ENCODE data around the gene SLC30A9.

SLC30A9 gene

DNA sequence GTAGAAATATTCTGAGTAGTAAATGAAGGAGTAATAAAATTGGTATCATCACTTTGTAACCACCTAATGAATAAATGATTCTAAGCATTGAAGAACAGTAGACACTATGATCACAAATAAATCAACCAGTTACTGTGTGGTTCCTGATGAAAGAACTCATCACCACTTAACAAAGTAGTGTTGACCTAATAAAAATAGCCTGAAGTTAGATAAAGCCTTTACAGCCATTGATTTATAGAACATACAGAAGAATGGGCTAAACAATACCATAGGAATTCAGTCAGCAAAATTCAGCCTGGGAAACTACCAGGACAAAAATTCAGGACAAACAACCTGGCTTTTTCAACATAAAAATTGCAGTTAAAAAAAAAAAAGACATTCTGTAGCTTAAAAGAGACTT is 9.0 kb downstream of the SLC30A9 start:
- DNase-seq (ENCODE audit: low read depth in 3 of 3) = no peak

DNA sequence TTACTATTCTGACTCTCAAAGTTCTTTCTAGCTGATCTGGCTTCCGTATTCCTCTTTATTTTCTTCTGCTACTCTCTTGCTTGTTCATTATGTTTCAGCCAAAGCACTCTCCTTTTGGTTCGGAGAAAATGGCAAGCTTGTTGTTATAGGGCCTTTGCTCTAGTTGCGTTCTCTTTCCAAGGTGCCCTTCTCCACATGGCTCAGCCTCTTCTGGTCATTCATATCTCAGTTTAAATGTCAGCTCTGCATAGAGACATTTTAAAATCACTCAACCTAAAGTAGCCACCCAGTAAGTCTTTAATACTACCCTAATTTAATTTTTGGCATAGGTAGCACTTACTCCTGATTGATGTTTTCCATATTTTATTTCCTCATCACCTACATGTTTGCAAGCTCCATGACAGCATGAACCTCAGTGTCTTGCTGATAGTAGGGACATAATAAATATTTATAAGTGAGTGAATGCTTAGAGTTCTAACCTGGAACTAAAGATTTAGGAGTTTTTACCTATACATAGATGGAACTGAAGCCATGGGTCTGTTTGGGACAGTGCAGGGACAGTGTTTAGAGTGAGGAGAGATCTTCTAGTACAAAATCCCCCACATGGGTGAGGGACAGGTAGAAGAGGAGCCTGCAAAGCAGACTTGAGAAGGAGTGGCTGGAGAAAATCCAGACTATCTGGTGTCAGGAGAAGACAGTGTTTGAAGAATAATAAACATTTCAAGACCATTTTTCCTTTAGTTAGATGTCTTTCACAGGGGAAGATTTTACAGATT is 17.9 kb downstream of the SLC30A9 start:
- no peak for DNase-seq (ENCODE audit: low read depth in 3 of 3)

DNA sequence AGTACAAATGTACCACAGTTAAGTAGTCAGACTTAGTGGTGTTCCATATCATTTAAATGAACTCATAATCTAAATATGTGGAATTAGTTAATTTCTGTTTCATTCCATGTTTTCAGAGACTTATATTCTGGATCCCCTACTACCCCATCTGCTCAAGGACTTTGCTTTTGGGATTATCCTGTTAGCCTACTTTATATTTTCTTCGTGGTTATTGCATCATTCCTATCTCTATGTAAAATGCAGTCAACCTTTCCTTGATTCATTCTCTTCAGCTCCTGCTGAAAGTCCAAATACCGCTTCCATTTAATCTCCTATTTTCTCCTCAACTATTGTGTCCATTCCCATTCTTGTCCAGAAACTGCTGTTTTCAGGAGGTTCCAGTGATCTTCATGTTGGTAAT is 25.1 kb downstream of the SLC30A9 start:
- DNase-seq (ENCODE audit: low read depth in 3 of 3) = no peak

DNA sequence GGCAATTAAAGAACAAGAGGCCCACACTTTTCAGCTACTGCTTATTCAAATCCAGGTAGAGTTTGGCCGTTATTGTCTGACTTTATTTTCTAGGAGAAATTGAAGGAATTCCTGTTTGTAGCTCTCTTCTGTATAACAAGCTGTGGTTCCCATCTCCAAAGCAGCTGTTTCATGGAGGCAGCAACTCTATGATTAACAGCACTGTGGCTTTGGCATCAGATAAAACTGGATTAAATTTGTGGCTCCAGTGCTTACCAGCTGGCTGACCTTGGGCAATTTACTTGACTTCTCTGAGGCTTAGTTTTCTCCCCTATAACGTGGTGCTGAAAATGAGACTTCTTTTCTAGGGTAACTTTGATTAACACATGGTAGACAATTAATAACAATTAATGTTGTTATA is 28.1 kb downstream of the SLC30A9 start:
- DNase-seq (ENCODE audit: low read depth in 3 of 3) = no peak

DNA sequence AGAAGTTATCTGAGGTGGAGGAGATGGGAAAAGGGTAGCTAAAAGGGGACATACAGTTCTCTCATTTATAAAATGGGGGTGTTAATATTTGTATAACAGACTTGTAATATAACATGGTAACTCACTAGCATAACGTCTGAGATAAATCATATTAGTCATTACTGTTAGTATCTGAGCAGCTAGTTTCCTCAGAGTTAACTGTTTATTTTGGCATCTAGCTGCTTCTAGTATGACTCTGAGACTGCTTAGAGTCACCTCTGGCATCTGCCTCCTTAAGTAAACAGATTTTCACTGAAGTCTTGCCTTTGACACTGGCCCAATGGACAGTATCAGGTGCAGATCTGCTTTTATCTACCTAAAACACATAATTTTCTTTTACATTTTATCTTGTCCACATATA is 58.1 kb downstream of the SLC30A9 start:
- DNase-seq (ENCODE audit: low read depth in 3 of 3) = no peak

DNA sequence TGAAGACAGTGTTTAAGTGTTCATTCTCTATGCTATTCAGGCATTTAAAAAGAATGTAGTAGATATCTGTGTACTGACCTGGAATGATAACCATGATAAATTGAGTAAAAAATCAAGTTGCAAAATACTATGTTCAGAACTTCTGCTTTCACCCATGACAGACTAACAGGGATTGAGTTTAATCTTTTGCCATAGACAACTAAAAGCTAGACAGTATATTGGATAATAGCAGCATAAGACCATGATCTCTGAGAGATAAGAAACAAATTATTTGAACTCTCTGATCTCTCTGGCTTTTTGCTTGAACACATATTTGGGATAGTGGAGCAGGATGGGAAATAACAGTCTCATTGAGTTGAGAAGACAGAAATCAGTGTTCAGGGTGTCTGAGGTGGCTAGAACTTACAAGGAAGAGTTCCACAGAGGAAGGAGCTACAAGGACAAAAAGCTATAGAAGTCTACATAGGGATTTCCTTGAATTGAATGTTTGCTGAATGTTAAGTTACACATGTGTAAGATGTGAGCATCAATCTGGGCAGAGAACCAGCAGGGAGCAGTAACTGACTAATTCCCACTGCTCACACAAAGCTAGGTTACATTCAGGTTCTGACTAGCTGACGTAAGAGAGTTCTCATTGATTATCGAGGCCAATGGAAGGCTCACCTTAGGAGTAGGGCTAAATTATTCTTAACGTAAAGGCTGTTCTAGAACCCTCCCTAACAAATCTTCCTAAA is 60.4 kb downstream of the SLC30A9 start:
- DNase-seq (ENCODE audit: low read depth in 3 of 3) = no peak

DNA sequence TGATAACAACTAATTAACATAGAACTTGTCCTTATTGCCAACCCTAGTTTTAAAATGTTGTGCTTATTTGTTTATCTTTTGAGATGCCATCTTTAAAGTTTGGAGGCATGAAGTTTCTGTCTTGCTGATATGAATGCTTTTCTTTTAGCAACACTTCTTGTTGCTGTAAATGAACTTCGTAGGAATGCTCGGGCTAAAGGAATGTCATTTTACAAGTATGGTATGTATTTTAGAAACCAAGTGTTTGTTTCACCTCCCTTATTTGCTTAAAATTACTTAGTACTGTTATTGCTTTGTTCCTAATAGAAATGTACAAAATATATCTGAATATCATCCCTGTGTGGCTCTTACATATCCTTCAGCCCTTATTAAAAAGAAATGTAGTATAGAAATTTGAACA is 76.1 kb downstream of the SLC30A9 start:
- DNase-seq (ENCODE audit: low read depth in 3 of 3) = no peak

DNA sequence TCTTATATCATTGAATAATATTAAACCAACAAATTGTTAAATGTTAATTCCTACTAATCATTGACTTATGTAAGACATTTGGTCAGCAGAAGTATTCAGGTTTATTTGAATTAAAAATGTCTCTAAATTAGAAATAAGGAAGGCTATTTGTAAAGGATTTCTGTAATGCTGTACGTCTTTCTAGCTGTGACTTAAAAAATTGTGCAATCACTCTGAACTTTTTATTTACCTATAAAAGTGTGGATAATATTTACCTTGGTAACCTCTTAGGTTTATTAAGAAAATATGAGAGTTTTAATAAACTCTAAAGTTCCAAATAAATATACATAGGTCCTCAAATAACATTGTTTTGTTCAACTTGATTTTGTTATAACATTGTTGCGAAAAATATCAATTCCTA is 76.9 kb downstream of the SLC30A9 start:
- DNase-seq (ENCODE audit: low read depth in 3 of 3) = no peak

DNA sequence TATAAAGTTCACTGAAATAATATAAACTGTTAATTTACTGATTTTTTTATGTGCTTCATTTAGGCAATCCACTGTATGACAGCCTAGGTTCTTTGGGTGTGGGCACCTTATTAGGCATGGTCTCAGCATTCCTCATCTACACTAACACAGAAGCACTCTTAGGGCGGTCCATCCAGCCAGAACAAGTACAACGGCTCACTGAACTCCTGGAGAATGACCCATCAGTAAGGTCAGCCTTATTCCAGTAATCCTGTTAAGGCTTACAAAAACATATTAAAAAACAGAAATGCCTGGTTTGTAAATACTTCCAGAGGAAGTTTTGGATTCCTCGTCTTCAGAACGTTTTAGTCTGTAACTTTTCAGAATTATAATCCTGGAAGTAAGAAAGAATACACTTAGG is 80.1 kb downstream of the SLC30A9 start:
- no peak for DNase-seq (ENCODE audit: low read depth in 3 of 3)

DNA sequence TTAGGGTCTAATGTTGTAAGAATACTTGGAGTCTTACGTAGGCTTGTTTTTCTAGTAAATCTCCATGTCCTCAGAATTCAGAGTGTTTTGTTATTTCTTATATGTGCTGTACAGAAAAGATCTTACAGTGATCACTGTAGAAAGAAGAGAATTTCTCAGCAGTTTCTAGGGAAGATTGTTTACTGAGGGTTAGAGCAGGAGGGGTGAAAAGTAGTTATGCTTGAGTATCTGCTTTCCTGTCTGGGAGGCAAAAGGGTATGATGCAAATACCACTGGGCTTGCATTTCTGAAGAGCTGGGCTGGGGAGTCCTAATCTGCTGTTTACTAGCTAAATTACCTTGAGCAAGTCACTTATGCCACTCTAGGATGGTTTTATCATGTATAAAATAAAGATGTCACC is 84.0 kb downstream of the SLC30A9 start:
- DNase-seq (ENCODE audit: low read depth in 3 of 3) = no peak

DNA sequence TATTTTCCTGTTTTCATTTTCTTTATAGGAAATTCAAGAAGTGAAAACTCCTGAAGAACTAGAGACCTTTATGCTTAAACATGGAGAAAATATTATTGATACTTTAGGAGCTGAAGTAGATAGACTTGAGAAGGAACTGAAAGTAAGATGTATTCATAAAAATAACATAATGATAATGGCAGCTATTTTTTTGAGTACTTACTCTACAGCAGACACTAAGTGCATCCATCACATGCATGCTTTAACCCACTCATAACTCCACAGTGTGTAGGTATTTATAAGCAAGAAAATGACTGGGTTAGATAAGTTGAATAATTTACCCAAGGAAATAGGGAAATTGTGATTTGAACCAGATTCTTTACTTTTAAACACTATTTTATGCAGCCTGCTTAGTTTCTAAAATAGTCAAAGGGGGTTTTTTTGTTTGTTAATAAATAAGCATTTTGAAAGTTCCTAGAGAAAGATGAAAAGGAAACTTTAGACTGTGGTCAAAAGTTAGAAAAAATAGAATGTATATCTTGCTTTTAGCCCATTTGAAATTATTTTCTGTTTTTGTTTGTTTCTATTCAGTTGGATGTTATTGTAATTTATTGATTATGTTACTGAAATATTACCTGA is 88.0 kb downstream of the SLC30A9 start:
- no peak for DNase-seq (ENCODE audit: low read depth in 3 of 3)

DNA sequence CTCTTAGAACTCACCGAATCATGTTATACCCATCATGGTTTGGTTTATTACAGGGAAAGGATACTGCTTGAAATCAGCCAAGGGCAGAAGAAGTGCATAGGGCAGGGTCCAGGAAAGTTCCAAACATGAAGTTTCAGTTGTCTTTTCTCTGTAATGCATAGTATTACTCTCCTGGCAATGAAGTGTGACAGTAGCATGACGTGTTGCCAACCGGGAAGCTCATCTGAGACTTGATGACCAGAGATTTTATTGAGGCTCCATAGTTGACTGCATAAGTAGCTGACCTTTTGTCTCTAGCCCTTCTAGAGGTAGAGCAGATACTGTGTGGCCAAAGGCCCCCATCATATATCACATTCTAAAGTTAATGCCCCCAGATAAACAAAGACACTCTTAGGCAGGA is 90.0 kb downstream of the SLC30A9 start:
- no peak for DNase-seq (ENCODE audit: low read depth in 3 of 3)

DNA sequence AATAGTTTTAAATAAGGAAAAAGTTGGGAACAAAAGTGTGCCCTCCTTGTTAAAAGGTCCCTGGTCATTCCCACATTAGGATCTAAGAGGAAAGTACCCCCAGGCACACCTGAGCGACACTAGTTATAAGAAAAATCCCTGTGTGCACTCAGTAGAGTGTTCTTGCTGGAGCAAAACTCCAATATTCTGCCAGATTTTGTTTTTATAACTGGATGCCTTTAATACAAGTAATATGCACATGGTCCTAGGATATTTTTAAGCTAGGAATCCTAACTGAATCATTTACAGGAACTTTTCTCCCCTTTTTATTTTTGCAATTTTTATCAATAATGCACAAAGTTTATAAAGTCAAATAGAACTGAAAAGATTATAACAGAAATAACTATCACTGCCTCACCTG is 93.5 kb downstream of the SLC30A9 start:
- DNase-seq (ENCODE audit: low read depth in 3 of 3) = no peak

DNA sequence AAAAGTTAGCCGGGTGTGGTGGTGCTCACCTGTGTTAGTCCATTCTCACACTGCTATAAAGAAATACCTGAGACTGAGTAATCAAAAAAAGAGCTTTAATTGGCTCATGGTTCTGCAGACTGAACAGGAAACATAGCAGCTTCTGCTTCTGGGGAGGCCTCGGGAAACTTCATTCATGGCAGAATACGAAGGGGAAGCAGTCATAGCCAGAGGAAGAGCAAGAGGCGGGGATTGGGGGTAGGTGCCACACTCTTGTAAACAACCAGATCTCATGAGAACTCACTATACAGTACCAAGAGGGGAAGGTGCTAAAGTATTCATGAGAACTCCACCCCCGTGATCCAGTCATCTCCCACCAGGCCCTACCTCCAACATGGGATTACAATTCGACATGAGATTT is 98.1 kb downstream of the SLC30A9 start:
- no peak for DNase-seq (ENCODE audit: low read depth in 3 of 3)

DNA sequence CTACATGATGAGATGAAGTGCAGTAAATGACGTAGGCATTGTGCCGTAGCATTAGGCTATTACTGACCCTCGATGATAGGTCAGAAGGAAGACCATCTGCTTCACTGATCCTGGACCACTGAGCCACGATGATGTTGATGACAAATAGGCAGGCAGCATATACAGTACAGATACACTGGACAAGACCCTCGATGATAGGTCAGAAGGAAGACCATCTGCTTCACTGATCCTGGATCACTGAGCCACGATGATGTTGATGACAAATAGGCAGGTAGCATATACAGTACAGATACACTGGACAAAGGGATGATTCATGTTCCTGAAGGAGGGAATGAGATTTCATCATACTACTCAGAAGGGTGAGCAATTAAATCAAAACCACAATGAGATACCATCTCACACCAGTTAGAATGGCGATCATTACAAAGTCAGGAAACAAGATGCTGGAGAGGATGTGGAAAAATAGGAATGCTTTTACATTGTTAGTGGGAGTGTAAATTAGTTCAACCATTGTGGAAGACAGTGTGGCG is 111.2 kb downstream of the SLC30A9 start:
- no peak for DNase-seq (ENCODE audit: low read depth in 3 of 3)

DNA sequence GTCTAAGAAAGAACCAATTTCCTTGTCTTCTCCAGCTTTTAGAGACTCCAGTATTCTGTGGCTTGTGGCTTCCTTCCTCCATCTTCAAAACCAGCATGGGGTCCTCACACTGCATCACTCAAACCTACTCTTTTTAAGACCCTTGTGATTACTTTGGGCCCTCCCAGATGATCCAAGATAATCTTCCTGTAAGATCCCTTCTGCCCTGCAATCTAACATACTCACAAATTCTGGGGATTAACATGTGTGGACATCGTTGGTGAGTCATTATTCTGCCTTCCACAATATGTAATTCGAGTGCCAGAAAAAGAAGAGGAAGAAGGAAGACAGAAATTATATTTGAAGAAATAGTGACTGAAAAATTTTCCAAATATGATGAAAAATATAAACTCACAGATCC is 114.2 kb downstream of the SLC30A9 start:
- DNase-seq (ENCODE audit: low read depth in 3 of 3) = no peak

DNA sequence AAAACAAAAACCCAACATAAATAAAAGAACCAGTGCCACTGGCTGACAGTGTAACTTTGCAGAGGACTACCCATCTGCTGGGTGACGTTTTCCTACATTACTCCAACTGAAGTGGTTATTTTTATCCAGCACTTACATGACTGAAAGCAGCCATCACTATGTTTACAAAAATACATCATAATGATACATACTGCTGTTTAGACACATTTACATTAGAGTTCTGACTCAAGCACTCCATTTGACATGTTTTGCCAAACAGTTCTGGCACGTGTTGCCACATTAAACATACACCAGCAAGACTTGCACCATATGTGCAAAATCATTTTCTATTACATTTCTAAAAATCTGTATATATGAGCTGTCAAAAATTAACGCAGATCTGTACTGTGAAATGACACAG is 122.5 kb downstream of the SLC30A9 start:
- no peak for DNase-seq (ENCODE audit: low read depth in 3 of 3)

DNA sequence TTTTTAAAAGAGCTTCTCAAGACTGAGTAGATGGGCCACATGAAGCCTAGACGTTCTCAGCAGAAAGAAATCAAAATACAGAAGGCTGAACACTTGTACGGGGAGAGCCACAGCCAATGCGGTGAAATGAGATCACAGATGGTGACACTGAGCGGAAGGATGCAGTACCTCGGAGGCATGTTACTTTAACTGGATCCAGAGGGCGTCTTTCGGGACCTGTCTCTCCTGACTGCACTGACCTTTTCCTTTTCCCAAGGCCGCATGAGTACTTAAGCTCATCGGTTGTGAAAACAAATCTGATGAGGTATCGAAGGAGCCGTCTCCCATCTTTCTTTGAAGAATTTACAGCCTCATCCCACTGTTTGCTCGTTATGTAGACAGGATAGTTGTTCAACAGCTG is 129.6 kb downstream of the SLC30A9 start:
- DNase-seq (ENCODE audit: low read depth in 3 of 3) = no peak

DNA sequence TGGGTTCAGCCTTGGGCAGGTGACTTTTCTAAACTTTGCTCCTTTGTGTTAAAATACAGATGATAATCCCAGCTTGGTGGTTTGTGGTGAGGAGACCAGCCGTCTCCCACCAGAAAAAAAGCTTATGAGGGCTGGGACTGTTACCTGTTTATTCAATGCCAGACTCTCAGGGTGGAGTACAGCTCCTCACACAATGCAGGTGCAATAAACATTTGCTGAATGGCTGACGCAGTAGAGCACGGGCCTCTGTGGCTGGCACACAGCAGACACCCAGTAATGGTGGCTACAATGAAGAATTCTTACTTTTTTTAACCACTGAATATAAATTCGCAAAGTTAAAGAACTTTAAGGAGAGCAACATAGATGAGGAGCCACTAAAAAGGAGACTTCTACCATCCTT is 131.9 kb downstream of the SLC30A9 start:
- no peak for DNase-seq (ENCODE audit: low read depth in 3 of 3)

DNA sequence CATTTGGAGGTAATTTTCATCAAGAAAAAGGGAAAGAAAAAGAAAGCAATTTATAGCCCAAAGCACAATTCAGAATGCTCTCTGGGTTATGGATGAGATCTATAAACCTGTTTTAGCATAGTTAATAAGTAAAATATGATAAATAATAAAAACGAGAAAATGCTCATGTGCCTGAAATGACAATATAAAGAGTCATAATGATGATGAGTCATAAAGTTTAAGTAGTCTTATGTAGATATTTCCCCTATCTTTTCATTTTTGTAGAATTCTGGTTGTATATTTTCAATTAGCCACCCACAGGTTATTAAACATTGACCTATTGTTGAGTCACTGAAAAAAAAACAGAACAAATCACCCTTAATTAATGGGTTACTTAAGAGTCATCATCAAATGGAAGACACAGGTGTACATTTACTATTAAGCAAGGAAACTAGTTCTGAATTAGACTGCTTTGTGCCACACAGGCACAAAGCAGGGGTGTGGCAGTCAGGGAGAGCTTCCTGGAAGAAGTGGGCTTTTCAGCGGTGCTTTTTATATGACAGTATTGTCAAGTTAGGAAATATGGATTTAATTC is 132.8 kb downstream of the SLC30A9 start:
- DNase-seq (ENCODE audit: low read depth in 3 of 3) = no peak

DNA sequence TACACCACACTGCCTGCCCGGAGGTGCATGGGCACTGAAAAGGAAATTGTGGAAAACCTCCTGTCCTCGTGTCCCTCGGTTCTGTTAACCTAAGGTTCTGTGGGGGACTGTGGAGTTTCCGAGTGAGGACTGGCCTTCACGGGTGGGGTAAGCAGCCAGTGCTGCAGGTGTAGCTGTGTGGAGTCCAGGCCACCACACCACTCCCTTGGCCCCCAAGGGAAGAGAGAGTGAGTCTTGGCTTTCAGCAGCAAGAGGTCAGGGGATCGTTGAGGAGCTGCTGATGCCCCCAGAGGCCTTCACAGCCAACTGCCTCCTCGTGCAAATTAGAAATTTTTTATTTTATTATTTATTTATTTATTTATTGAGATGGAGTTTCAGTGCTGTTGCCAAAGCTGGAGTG is 141.8 kb downstream of the SLC30A9 start:
- DNase-seq (ENCODE audit: low read depth in 3 of 3) = no peak

DNA sequence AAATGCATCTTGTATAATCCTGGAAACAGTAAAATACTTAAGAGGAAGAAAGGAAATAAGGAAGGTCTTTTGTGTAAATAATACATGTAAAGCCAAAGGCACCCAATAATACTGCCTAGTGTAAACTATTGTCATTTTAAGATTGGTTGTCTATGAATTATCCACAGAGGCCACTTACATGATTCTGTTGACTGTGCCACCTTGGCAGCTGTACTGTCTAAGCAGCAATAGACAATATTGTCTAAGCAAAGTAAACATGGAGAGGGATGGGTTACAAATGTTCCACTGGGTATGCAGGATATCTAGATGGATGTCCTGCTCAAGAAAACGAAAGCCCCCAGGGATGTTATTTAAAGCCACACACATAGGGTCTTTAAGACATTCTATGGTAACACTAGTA is 142.7 kb downstream of the SLC30A9 start:
- no peak for DNase-seq (ENCODE audit: low read depth in 3 of 3)

DNA sequence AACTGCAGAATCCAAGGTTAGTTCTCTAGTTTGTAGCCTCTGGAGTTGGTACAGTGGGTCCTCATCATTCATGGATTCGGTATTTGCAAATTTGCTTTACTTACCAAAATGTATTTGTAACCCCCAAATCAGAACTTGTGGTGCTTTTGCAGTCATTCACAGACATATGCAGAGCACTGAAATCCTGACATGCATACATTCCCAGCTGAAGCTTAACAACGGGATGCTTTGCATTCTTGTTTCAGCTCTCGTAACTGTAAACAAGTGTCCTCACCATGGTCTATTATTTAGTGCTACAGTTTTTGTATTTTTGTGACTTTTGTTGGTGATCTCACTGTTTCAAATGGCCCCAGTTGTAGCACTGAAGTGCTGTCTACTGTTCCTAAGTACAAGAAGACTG is 146.0 kb downstream of the SLC30A9 start:
- no peak for DNase-seq (ENCODE audit: low read depth in 3 of 3)

Data from stimulated activated CD4-positive, alpha-beta T cell treated with anti-CD3 and anti-CD28 coated beads, TNF-alpha, amount 100 ng/mL, for 48 hours (primary cell).